ENCODE data around the gene FHL3. TPM values are rescaled to one million over a fixed set of nuclear protein-coding genes. Genes with fewer than 3 reads are reported as not detected.

The FHL3 gene
- total RNA-seq, 1 experiment from 2014 or later: 1.2 TPM

- DNase-seq (ENCODE audit: extremely low read depth, low read depth): no peak
These were observed 58.0 kb downstream of the FHL3 start for GRCh38 chr1:37947364-37947763.

Small RNA genes within 50 kb of the gene (small RNA-seq; reads per million reads assigned to genes)
- gene RF00017 (0 reads per million in 2 experiments), gene RNU6-510P (0 reads per million in 2 experiments)

Other genes starting within 250 kb of the FHL3 start
- 0.05 and 0.43 TPM in 2 replicates for gene EPHA10, start 240.4 kb downstream of the FHL3 start, total RNA-seq (2014; rRNA removed; shearing (Covaris generic))
- gene MANEAL, start 211.7 kb downstream of the FHL3 start, total RNA-seq (2014; rRNA removed; shearing (Covaris generic)): 3.4 and 3.7 TPM in 2 replicates
- 18.7 and 19.8 TPM in 2 replicates for gene C1orf122, start 197.7 kb downstream of the FHL3 start, total RNA-seq (2014; rRNA removed; shearing (Covaris generic))
- gene YRDC, start 197.3 kb downstream of the FHL3 start, total RNA-seq (2014; rRNA removed; shearing (Covaris generic)): 39.3 and 45.6 TPM in 2 replicates
- 2.6 and 2.9 TPM in 2 replicates for gene MTF1, start 145.9 kb downstream of the FHL3 start, total RNA-seq (2014; rRNA removed; shearing (Covaris generic))
- 5.0 and 5.6 TPM in 2 replicates for gene INPP5B, start 58.5 kb downstream of the FHL3 start, total RNA-seq (2014; rRNA removed; shearing (Covaris generic))
- 54.8 and 56.1 TPM in 2 replicates for gene SF3A3, start 15.5 kb downstream of the FHL3 start, total RNA-seq (2014; rRNA removed; shearing (Covaris generic))
- gene UTP11, start 7.2 kb upstream of the FHL3 start, total RNA-seq (2014; rRNA removed; shearing (Covaris generic)): 43.4 and 47.5 TPM in 2 replicates
- not detected in 2 replicates for gene POU3F1, start 41.3 kb upstream of the FHL3 start, total RNA-seq (2014; rRNA removed; shearing (Covaris generic))